Liver (tissue), 3 donors: Measurements from ENCODE around the gene C2CD2.

Source experiments
- EGR1 ChIP-seq, 2 donors: IDR thresholded peaks; 2 replicates each; pipeline ENCODE4 v1.6.1; 2016 to 2018; ENCODE audit warnings: antibody characterized with exemption in 2 of 2, low read depth in 2 of 2
- FOXA2 ChIP-seq: IDR thresholded peaks from 2 replicates; pipeline ENCODE4 v1.6.1; 2016; ENCODE audit warnings: antibody characterized with exemption
- GABPA ChIP-seq, 2 donors: IDR thresholded peaks in 1 of 2; conservative IDR thresholded peaks in 1 of 2; 2 replicates each; pipeline ENCODE4 v1.6.1; 2016; ENCODE audit warnings: antibody characterized with exemption in 2 of 2, mild to moderate bottlenecking in 1 of 2, moderate library complexity in 1 of 2
- JUND ChIP-seq, 2 donors: IDR thresholded peaks; 2 replicates each; pipeline ENCODE4 v1.6.1; 2016; ENCODE audit warnings: antibody characterized with exemption in 2 of 2
- NR2F2 ChIP-seq: IDR thresholded peaks from 2 replicates; pipeline ENCODE4 v1.6.1; 2016; ENCODE audit warnings: antibody characterized with exemption
- RAD21 ChIP-seq, 2 donors: IDR thresholded peaks; 2 replicates each; pipeline ENCODE4 v1.6.1; 2016; ENCODE audit warnings: antibody characterized with exemption in 2 of 2, mild to moderate bottlenecking in 2 of 2
- SP1 ChIP-seq: IDR thresholded peaks from 2 replicates; pipeline ENCODE4 v1.6.1; 2018; ENCODE audit warnings: antibody characterized with exemption, mild to moderate bottlenecking
- TAF1 ChIP-seq: conservative IDR thresholded peaks from 2 replicates; pipeline ENCODE4 v1.6.1; 2016; ENCODE audit warnings: antibody characterized with exemption, mild to moderate bottlenecking
- YY1 ChIP-seq: IDR thresholded peaks from 2 replicates; pipeline ENCODE4 v1.6.1; 2016; ENCODE audit warnings: antibody characterized with exemption, mild to moderate bottlenecking
- TF ChIP-seq, protein P1 (sequence below): fragments of 150-350 bp; IDR thresholded peaks from 2 replicates; pipeline ENCODE4 v1.5.1; 2017; ENCODE audit warnings: improper control_type of control experiment, low read depth, low read length; ENCODE audit not compliant: missing input control
- TF ChIP-seq, protein P2 (sequence below): IDR thresholded peaks from 2 replicates; pipeline ENCODE4 v1.6.1; 2016; ENCODE audit warnings: antibody characterized with exemption
- TF ChIP-seq, protein P3 (sequence below): IDR thresholded peaks from 2 replicates; pipeline ENCODE4 v1.6.1; 2016; ENCODE audit warnings: antibody characterized with exemption, mild to moderate bottlenecking
- donor health status: healthy.
- donor health status: healthy.

GRCh38 chr21:41868062-41868710 is 85.6 kb downstream of the C2CD2 start:
- TF ChIP-seq SP1 (no peak), TAF1 (no peak), RAD21 (IDR thresholded peaks at IDR 0.05) (no peak), JUND (IDR thresholded peaks at IDR 0.05) (no peak), GABPA (IDR thresholded peaks at IDR 0.05 in 1 of 2, conservative IDR thresholded peaks at IDR 0.05 in 1 of 2) (no peak), FOXA2 (no peak), YY1 (no peak), NR2F2 (no peak), EGR1 (IDR thresholded peaks at IDR 0.05; ENCODE audit: low read depth in 2 of 2) (no peak)
- TF ChIP-seq, protein P1, sequence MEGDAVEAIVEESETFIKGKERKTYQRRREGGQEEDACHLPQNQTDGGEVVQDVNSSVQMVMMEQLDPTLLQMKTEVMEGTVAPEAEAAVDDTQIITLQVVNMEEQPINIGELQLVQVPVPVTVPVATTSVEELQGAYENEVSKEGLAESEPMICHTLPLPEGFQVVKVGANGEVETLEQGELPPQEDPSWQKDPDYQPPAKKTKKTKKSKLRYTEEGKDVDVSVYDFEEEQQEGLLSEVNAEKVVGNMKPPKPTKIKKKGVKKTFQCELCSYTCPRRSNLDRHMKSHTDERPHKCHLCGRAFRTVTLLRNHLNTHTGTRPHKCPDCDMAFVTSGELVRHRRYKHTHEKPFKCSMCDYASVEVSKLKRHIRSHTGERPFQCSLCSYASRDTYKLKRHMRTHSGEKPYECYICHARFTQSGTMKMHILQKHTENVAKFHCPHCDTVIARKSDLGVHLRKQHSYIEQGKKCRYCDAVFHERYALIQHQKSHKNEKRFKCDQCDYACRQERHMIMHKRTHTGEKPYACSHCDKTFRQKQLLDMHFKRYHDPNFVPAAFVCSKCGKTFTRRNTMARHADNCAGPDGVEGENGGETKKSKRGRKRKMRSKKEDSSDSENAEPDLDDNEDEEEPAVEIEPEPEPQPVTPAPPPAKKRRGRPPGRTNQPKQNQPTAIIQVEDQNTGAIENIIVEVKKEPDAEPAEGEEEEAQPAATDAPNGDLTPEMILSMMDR, result no peak
- TF ChIP-seq, protein P2, sequence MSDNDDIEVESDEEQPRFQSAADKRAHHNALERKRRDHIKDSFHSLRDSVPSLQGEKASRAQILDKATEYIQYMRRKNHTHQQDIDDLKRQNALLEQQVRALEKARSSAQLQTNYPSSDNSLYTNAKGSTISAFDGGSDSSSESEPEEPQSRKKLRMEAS, result no peak
- TF ChIP-seq, protein P3, sequence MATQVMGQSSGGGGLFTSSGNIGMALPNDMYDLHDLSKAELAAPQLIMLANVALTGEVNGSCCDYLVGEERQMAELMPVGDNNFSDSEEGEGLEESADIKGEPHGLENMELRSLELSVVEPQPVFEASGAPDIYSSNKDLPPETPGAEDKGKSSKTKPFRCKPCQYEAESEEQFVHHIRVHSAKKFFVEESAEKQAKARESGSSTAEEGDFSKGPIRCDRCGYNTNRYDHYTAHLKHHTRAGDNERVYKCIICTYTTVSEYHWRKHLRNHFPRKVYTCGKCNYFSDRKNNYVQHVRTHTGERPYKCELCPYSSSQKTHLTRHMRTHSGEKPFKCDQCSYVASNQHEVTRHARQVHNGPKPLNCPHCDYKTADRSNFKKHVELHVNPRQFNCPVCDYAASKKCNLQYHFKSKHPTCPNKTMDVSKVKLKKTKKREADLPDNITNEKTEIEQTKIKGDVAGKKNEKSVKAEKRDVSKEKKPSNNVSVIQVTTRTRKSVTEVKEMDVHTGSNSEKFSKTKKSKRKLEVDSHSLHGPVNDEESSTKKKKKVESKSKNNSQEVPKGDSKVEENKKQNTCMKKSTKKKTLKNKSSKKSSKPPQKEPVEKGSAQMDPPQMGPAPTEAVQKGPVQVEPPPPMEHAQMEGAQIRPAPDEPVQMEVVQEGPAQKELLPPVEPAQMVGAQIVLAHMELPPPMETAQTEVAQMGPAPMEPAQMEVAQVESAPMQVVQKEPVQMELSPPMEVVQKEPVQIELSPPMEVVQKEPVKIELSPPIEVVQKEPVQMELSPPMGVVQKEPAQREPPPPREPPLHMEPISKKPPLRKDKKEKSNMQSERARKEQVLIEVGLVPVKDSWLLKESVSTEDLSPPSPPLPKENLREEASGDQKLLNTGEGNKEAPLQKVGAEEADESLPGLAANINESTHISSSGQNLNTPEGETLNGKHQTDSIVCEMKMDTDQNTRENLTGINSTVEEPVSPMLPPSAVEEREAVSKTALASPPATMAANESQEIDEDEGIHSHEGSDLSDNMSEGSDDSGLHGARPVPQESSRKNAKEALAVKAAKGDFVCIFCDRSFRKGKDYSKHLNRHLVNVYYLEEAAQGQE, result no peak
